Breast epithelium (tissue), 4 donors: ENCODE measurements around the gene RFWD3. TPM values are rescaled to one million over a fixed set of nuclear protein-coding genes. Genes with fewer than 3 reads are reported as not detected.

Source experiments
- DNase-seq, 2 donors: peaks; one replicate each; pipeline ENCODE4 v3.0.0-alpha.2; 2019; ENCODE audit warnings: low spot score in 2 of 2
- H3K27ac ChIP-seq, 2 donors: fragments of 200-600 bp; sonication (generic) in 1 of 2; one replicate each; pipeline ENCODE4 v1.5.1; 2016 to 2019; ENCODE audit warnings: mild to moderate bottlenecking in 1 of 2
- H3K27me3 ChIP-seq, 2 donors: fragments of 200-600 bp; sonication (generic) in 1 of 2; one replicate each; pipeline versions ENCODE4 v1.5.1 to v1.6.0; 2017 to 2019; ENCODE audit warnings: control low read depth in 1 of 2, mild to moderate bottlenecking in 1 of 2
- H3K36me3 ChIP-seq: fragments of 200-600 bp; one replicate; pipeline ENCODE4 v1.5.1; 2019
- H3K4me1 ChIP-seq, 2 donors: fragments of 200-600 bp; sonication (generic); one replicate each; pipeline ENCODE4 v1.5.1; 2016 to 2019; ENCODE audit warnings: control low read depth in 1 of 2
- H3K4me3 ChIP-seq, 3 donors: fragments of 200-600 bp; sonication (generic); 1 replicate in 2 of 3; 2 replicates in 1 of 3; pipeline ENCODE4 v1.5.1; 2016 to 2019; ENCODE audit warnings: mild to moderate bottlenecking in 3 of 3, moderate library complexity in 2 of 3
- H3K9me3 ChIP-seq, 2 donors: fragments of 200-600 bp; sonication (generic) in 1 of 2; one replicate each; pipeline ENCODE4 v1.5.1; 2016 to 2019; ENCODE audit warnings: control low read depth in 1 of 2
- CTCF ChIP-seq, 3 donors: fragments of 450-650 bp; IDR thresholded peaks; one replicate each; pipeline ENCODE4 v1.5.1; 2016 to 2017; ENCODE audit warnings: antibody characterized with exemption in 3 of 3, mild to moderate bottlenecking in 3 of 3, moderate library complexity in 3 of 3
- POLR2A ChIP-seq: fragments of 450-650 bp; IDR thresholded peaks from one replicate; pipeline ENCODE4 v1.6.1; 2016; ENCODE audit warnings: antibody characterized with exemption, mild to moderate bottlenecking, moderate library complexity
- POLR2AphosphoS5 ChIP-seq, 3 donors: sonication (generic); formaldehyde crosslinking; IDR thresholded peaks; one replicate each; pipeline ENCODE4 v1.6.1; 2017; ENCODE audit warnings: antibody characterized with exemption in 3 of 3
- intact Hi-C: fragments of 100-400 bp; cut with DNase I; formaldehyde crosslinking; loops from one replicate; pipeline ENCODE4 v1.15.1; 2023; ENCODE audit warnings: low total_unique reads
- total RNA-seq, 3 donors: library from RNA; depleted of rRNA; stranded (reverse); fragments of >200 nt; gene quantifications; one replicate each; pipeline ENCODE4 v1.1.0, GENCODE V29; 2016

Gene RFWD3
- total RNA-seq, 3 donors from 2014 or later = 11.0 to 23.6 (median 18.7) TPM

GRCh38 chr16:74626741-74627416 is 39.8 kb downstream of the RFWD3 start:
- no peaks in the 10 kb centered on the region for H3K9me3 ChIP-seq
- H3K27ac ChIP-seq = peak overlapping the region in 1 of 2 donors; percentile 41
- no peaks in the 10 kb centered on the region for H3K4me1 ChIP-seq
- no peak for DNase-seq
- H3K4me3 ChIP-seq = no peak overlapping the region
- no peaks in the 10 kb centered on the region for H3K27me3 ChIP-seq
- TF ChIP-seq POLR2AphosphoS5 (IDR thresholded peaks at IDR 0.05) (no peak), CTCF (IDR thresholded peaks at IDR 0.05) (no peak), POLR2A (no peak)
- H3K36me3 ChIP-seq = no peaks in the 10 kb centered on the region
- intact Hi-C loops = no loop called here

GRCh38 chr16:74625500-74626350 is 41.0 kb downstream of the RFWD3 start:
- H3K36me3 ChIP-seq = no peaks in the 10 kb centered on the region

GRCh38 chr16:74623839-74624235 is 42.8 kb downstream of the RFWD3 start:
- no peak for DNase-seq
- TF ChIP-seq POLR2A = no peak
- no peak for TF ChIP-seq POLR2AphosphoS5 (IDR thresholded peaks at IDR 0.05)
- TF ChIP-seq CTCF (IDR thresholded peaks at IDR 0.05) = no peak
- Histone ChIP-seq H3K27me3 (no peaks in the 10 kb centered on the region), H3K36me3 (no peaks in the 10 kb centered on the region), H3K9me3 (no peaks in the 10 kb centered on the region), H3K4me3 (no peak overlapping the region), H3K4me1 (no peaks in the 10 kb centered on the region), H3K27ac (no peak overlapping the region)
- intact Hi-C loops = no loop called here

More at GRCh38 chr16:74625500-74626350, 41.0 kb downstream of the RFWD3 start:
- Histone ChIP-seq H3K4me3 (no peak overlapping the region), H3K9me3 (no peaks in the 10 kb centered on the region), H3K27me3 (no peaks in the 10 kb centered on the region), H3K27ac (no peak overlapping the region), H3K4me1 (no peaks in the 10 kb centered on the region)
- DNase-seq = no peak
- intact Hi-C loops = no loop called here
- TF ChIP-seq CTCF (IDR thresholded peaks at IDR 0.05) (no peak), POLR2A (no peak), POLR2AphosphoS5 (IDR thresholded peaks at IDR 0.05) (no peak)

- Histone ChIP-seq H3K27me3 (no peaks in the 10 kb centered on the region), H3K4me3 (no peak overlapping the region), H3K9me3 (no peaks in the 10 kb centered on the region), H3K36me3 (no peaks in the 10 kb centered on the region), H3K4me1 (no peaks in the 10 kb centered on the region), H3K27ac (no peak overlapping the region)
- intact Hi-C loops = no loop called here
- no peak for DNase-seq
- TF ChIP-seq CTCF (IDR thresholded peaks at IDR 0.05) = peak in 1 of 3 donors; percentile 43
- no peak for TF ChIP-seq POLR2AphosphoS5 (IDR thresholded peaks at IDR 0.05)
Observed at GRCh38 chr16:74623214-74623838, 43.4 kb downstream of the RFWD3 start.

GRCh38 chr16:74622005-74622404 is 44.7 kb downstream of the RFWD3 start:
- Histone ChIP-seq H3K4me1 (no peaks in the 10 kb centered on the region), H3K4me3 (no peak overlapping the region), H3K36me3 (no peaks in the 10 kb centered on the region), H3K27ac (no peak overlapping the region), H3K9me3 (no peaks in the 10 kb centered on the region), H3K27me3 (no peaks in the 10 kb centered on the region)
- TF ChIP-seq POLR2A (no peak), POLR2AphosphoS5 (IDR thresholded peaks at IDR 0.05) (no peak), CTCF (IDR thresholded peaks at IDR 0.05) (no peak)
- intact Hi-C loops = no loop called here
- no peak for DNase-seq
